H9 (cell line): Measurements from ENCODE around the gene CCN5. TPM values are rescaled to one million over a fixed set of nuclear protein-coding genes. Genes with fewer than 3 reads are reported as not detected.

Source experiments
- DNase-seq: peaks from one replicate; pipeline ENCODE4 v3.0.0-alpha.2; 2017
- H2AFZ ChIP-seq: one replicate; pipeline ENCODE4 v1.6.1; 2013; ENCODE audit warnings: mild to moderate bottlenecking, low read length, control low read depth, moderate library complexity
- H2AK5ac ChIP-seq: 2 replicates; pipeline ENCODE4 v1.6.1; 2013; ENCODE audit warnings: low read length, control low read depth, mixed read lengths; ENCODE audit not compliant: insufficient read length
- H2BK120ac ChIP-seq: one replicate; pipeline ENCODE4 v1.6.1; 2013; ENCODE audit warnings: low read depth, mild to moderate bottlenecking, low read length, control low read depth, inconsistent platforms; ENCODE audit not compliant: poor library complexity, severe bottlenecking
- H2BK12ac ChIP-seq: 2 replicates; pipeline ENCODE4 v1.6.1; 2013; ENCODE audit warnings: low read length, control low read depth, mixed read lengths, low read depth; ENCODE audit not compliant: insufficient read length
- H2BK15ac ChIP-seq: 2 replicates; pipeline ENCODE4 v1.6.1; 2013; ENCODE audit warnings: low read depth, low read length, control low read depth
- H2BK20ac ChIP-seq: one replicate; pipeline ENCODE4 v1.6.1; 2013; ENCODE audit warnings: low read depth, mild to moderate bottlenecking, low read length, control low read depth, inconsistent platforms; ENCODE audit not compliant: poor library complexity, severe bottlenecking
- H2BK5ac ChIP-seq: 2 replicates; pipeline ENCODE4 v1.6.1; 2013; ENCODE audit warnings: low read length, control low read depth, mixed read lengths; ENCODE audit not compliant: insufficient read length
- H3K14ac ChIP-seq: 2 replicates; pipeline ENCODE4 v1.6.1; 2013; ENCODE audit warnings: low read length, control low read depth; ENCODE audit not compliant: insufficient read depth
- H3K18ac ChIP-seq: 2 replicates; pipeline ENCODE4 v1.6.1; 2013; ENCODE audit warnings: low read depth, mild to moderate bottlenecking, mixed read lengths, low read length, control low read depth; ENCODE audit not compliant: insufficient read length
- H3K23ac ChIP-seq: 2 replicates; pipeline ENCODE4 v1.6.1; 2013; ENCODE audit warnings: low read length, control low read depth, mixed read lengths, low read depth; ENCODE audit not compliant: insufficient read length
- H3K23me2 ChIP-seq: 2 replicates; pipeline ENCODE4 v1.6.1; 2013; ENCODE audit warnings: low read depth, mild to moderate bottlenecking, mixed read lengths, low read length, control low read depth; ENCODE audit not compliant: insufficient read length, poor library complexity, severe bottlenecking
- H3K27ac ChIP-seq: 2 replicates; pipeline ENCODE4 v1.5.1; 2013; ENCODE audit warnings: low read length, control low read depth, mixed read lengths, low read depth; ENCODE audit not compliant: insufficient read length
- H3K27me3 ChIP-seq: 2 replicates; pipeline ENCODE4 v1.6.1; 2013; ENCODE audit warnings: low read length, control low read depth, inconsistent platforms; ENCODE audit not compliant: insufficient read depth
- H3K4ac ChIP-seq: 2 replicates; pipeline ENCODE4 v1.6.1; 2013; ENCODE audit warnings: low read depth, mild to moderate bottlenecking, control low read depth, inconsistent platforms, low read length, moderate library complexity
- H3K4me1 ChIP-seq: 2 replicates; pipeline ENCODE4 v1.6.1; 2013; ENCODE audit warnings: low read length, control low read depth, inconsistent platforms; ENCODE audit not compliant: insufficient read depth
- H3K4me2 ChIP-seq: 2 replicates; pipeline ENCODE4 v1.6.1; 2013; ENCODE audit warnings: low read length, control low read depth, mixed read lengths; ENCODE audit not compliant: insufficient read length, insufficient read depth
- H3K56ac ChIP-seq: 2 replicates; pipeline ENCODE4 v1.6.1; 2013; ENCODE audit warnings: low read depth, mild to moderate bottlenecking, mixed read lengths, low read length, control low read depth; ENCODE audit not compliant: insufficient read length
- H3K79me1 ChIP-seq: 2 replicates; pipeline ENCODE4 v1.6.1; 2013; ENCODE audit warnings: low read depth, mild to moderate bottlenecking, moderate library complexity, low read length, control low read depth, inconsistent platforms; ENCODE audit not compliant: insufficient read depth, poor library complexity, severe bottlenecking
- H3K79me2 ChIP-seq: 2 replicates; pipeline ENCODE4 v1.6.1; 2013; ENCODE audit warnings: low read length, control low read depth, inconsistent platforms; ENCODE audit not compliant: insufficient read depth
- H3K9ac ChIP-seq: 2 replicates; pipeline ENCODE4 v1.6.1; 2013; ENCODE audit warnings: low read length, control low read depth, mixed read lengths; ENCODE audit not compliant: insufficient read length; ENCODE audit errors: extremely low read depth
- H3K9me3 ChIP-seq: one replicate; pipeline ENCODE4 v1.6.1; 2013; ENCODE audit warnings: low read depth, low read length, inconsistent platforms; ENCODE audit not compliant: control insufficient read depth
- H3T11ph ChIP-seq: one replicate; pipeline ENCODE4 v1.6.1; 2013; ENCODE audit warnings: mild to moderate bottlenecking, low read length, control low read depth, inconsistent platforms
- H4K20me1 ChIP-seq: one replicate; pipeline ENCODE4 v1.6.1; 2013; ENCODE audit not compliant: control insufficient read depth, insufficient read length, insufficient read depth
- H4K5ac ChIP-seq: 2 replicates; pipeline ENCODE4 v1.6.1; 2013; ENCODE audit warnings: low read depth, mild to moderate bottlenecking, mixed read lengths, low read length, control low read depth; ENCODE audit not compliant: insufficient read length
- H4K8ac ChIP-seq: replicated peaks from 2 replicates; pipeline ENCODE4 v1.6.1; 2013; ENCODE audit warnings: low read length, control low read depth, mixed read lengths, low read depth; ENCODE audit not compliant: insufficient read length
- H4K91ac ChIP-seq: 2 replicates; pipeline ENCODE4 v1.6.1; 2013; ENCODE audit warnings: low read depth, mild to moderate bottlenecking, moderate library complexity, mixed read lengths, low read length, control low read depth; ENCODE audit not compliant: insufficient read length
- H3K27ac Mint-ChIP-seq, 3 experiments: 2 replicates in 2 of 3; 3 replicates in 1 of 3; pipeline ENCODE4 v1.8.0; 2020 to 2021; ENCODE audit warnings: mixed read lengths in 3 of 3, mild to moderate bottlenecking in 1 of 3, moderate library complexity in 1 of 3
- H3K27me3 Mint-ChIP-seq: 2 replicates; pipeline ENCODE4 v1.8.0; 2021; ENCODE audit warnings: low read depth, mild to moderate bottlenecking, moderate library complexity, mixed read lengths
- H3K36me3 Mint-ChIP-seq, 3 experiments: 2 replicates in 2 of 3; 3 replicates in 1 of 3; pipeline ENCODE4 v1.8.0; 2020 to 2021; ENCODE audit warnings: low read depth in 3 of 3, mixed read lengths in 3 of 3; ENCODE audit not compliant: insufficient read depth in 1 of 3
- H3K4me1 Mint-ChIP-seq, 2 experiments: 2 replicates each; pipeline ENCODE4 v1.8.0; 2020; ENCODE audit warnings: mixed read lengths in 2 of 2
- H3K4me3 Mint-ChIP-seq, 2 experiments: 2 replicates in 1 of 2; 3 replicates in 1 of 2; pipeline ENCODE4 v1.8.0; 2020 to 2021; ENCODE audit warnings: mild to moderate bottlenecking in 2 of 2, mixed read lengths in 2 of 2, moderate library complexity in 1 of 2
- H3K9me3 Mint-ChIP-seq, 2 experiments: 2 replicates in 1 of 2; 3 replicates in 1 of 2; pipeline ENCODE4 v1.8.0; 2020; ENCODE audit warnings: mild to moderate bottlenecking in 2 of 2, mixed read lengths in 2 of 2, moderate library complexity in 1 of 2
- CTCF ChIP-seq: fragments of 200-600 bp; sonication (generic); conservative IDR thresholded peaks from 3 replicates; pipeline ENCODE4 v1.8.0; 2021; ENCODE audit warnings: antibody characterized with exemption, mild to moderate bottlenecking
- WGBS: extraction: QIAGEN DNeasy Blood & Tissue Kit; methylation state at CpG from one replicate; pipeline ENCODE4 v1.1.7; 2013; ENCODE audit warnings: missing lambda C conversion rate, low lambda C conversion rate, mixed read lengths; ENCODE audit not compliant: insufficient read length; ENCODE audit errors: extremely low coverage; 5-methylcytosine and 5-hydroxymethylcytosine counted together
- total RNA-seq: library from RNA; stranded (reverse); gene quantifications from 2 replicates; pipeline ENCODE4 v1.2.1, GENCODE V29; 2021

The CCN5 gene
- total RNA-seq, 1 experiment from 2014 or later = not detected

GRCh38 chr20:44725837-44726236, 10.7 kb downstream of the CCN5 start:
- Histone ChIP-seq H3K4me1 (no peaks in the 10 kb centered on the region; the same call in 1 of the 2 replicates), H2BK5ac (no peak overlapping the region), H3K9me3 (no peaks in the 10 kb centered on the region), H3K79me1 (no peaks in the 10 kb centered on the region), H4K8ac (no peak overlapping the region), H4K5ac (no peak overlapping the region), H2BK120ac (no peak overlapping the region), H4K20me1 (no peaks in the 10 kb centered on the region), H3K18ac (no peak overlapping the region), H2AK5ac (no peak overlapping the region), H3K27ac (no peak overlapping the region), H2BK12ac (no peak overlapping the region), H2AFZ (no peak overlapping the region), H3K56ac (no peak overlapping the region), H3K4me2 (no peak overlapping the region), H3K14ac (no peak overlapping the region), H3K79me2 (no peaks in the 10 kb centered on the region), H2BK15ac (no peak overlapping the region), H3T11ph (no peak overlapping the region), H2BK20ac (no peak overlapping the region), H3K27me3 (no peaks in the 10 kb centered on the region), H3K23ac (no peak overlapping the region), H4K91ac (no peak overlapping the region), H3K23me2 (no peaks in the 10 kb centered on the region), H3K9ac (no peak overlapping the region), H3K4ac (no peak overlapping the region)
- no peak for TF ChIP-seq CTCF
- Mint-ChIP-seq H3K36me3 (no peaks in the 10 kb centered on the region), H3K27ac (no peak overlapping the region), H3K4me1 (peaks cover 23 to 36% of the 10 kb centered on the region in 2 experiments), H3K4me3 (no peak overlapping the region), H3K27me3 (no peaks in the 10 kb centered on the region), H3K9me3 (no peaks in the 10 kb centered on the region)
- no peak for DNase-seq
- no CpG with 5 or more reads among the region's 5 CpGs for WGBS
